SK-MEL-5 (cell line): ENCODE measurements around the gene INIP. TPM values are rescaled to one million over a fixed set of nuclear protein-coding genes. Genes with fewer than 3 reads are reported as not detected.

Source experiments
- DNase-seq: peaks from one replicate; pipeline ENCODE4 v3.0.0-alpha.2; 2016; ENCODE audit warnings: low read depth, low spot score
- in situ Hi-C: cut with HindIII; loops from 2 replicates; pipeline ENCODE4 v1.10.0; 2016; ENCODE audit warnings: low sequenced_read_pairs, high pct_unique_total_duplicates, low pct_unique_long_range_greater_than_20kb
- polyA plus RNA-seq, 2 experiments: library from polyadenylated mRNA; depleted of rRNA; stranded (reverse); fragments of >200 nt; gene quantifications; 2 replicates each; pipeline ENCODE4 v1.2.3, GENCODE V29; 2015
- total RNA-seq: library from RNA; depleted of rRNA; stranded (reverse); fragments of >200 nt; shearing (Covaris generic); gene quantifications from 2 replicates; pipeline ENCODE4 v1.2.3, GENCODE V29; 2014; rRNA removed

INIP gene
- 20.2 and 20.5 TPM in 2 replicates for total RNA-seq
- polyA plus RNA-seq (2015; cell fraction: cytosol; rRNA removed): 20.6 and 21.8 TPM in 2 replicates
- polyA plus RNA-seq (2015; cell fraction: nucleus; rRNA removed): 9.3 and 18.6 TPM in 2 replicates

GRCh38 chr9:112717661-112718331 is at the start of gene INIP:
Gene INIP, minus strand, starts transcription at chr9:112718117. Its CDS starts 1,632 bp downstream, at chr9:112716485.
- in situ Hi-C loops: no loop called here
- peak; percentile 96 for DNase-seq

- in situ Hi-C loops: no loop called here
- no peak for DNase-seq
Observed at GRCh38 chr9:112765281-112765680, 47.4 kb upstream of the INIP start.

- in situ Hi-C loops: no loop called here
- peak; percentile 25 for DNase-seq
Observed at GRCh38 chr9:112764837-112765236, 46.9 kb upstream of the INIP start.

GRCh38 chr9:112764344-112764743 is 46.4 kb upstream of the INIP start:
- in situ Hi-C loops: no loop called here
- no peak for DNase-seq

- in situ Hi-C loops: no loop called here
- no peak for DNase-seq
Observed at GRCh38 chr9:112762726-112763518, 45.0 kb upstream of the INIP start.

- in situ Hi-C loops: no loop called here
- DNase-seq: no peak
Observed at GRCh38 chr9:112761912-112762655, 44.2 kb upstream of the INIP start.

- no peak for DNase-seq
- in situ Hi-C loops: no loop called here
Observed at GRCh38 chr9:112760821-112761220, 42.9 kb upstream of the INIP start.

GRCh38 chr9:112757940-112758339 is 40.0 kb upstream of the INIP start:
- DNase-seq: no peak
- in situ Hi-C loops: no loop called here

GRCh38 chr9:112757282-112757883 is 39.5 kb upstream of the INIP start:
- DNase-seq: peak; percentile 41

GRCh38 chr9:112755675-112756074 is 37.8 kb upstream of the INIP start:
- in situ Hi-C loops: no loop called here
- no peak for DNase-seq

More at GRCh38 chr9:112757282-112757883, 39.5 kb upstream of the INIP start:
- in situ Hi-C loops: no loop called here

- in situ Hi-C loops: no loop called here
- no peak for DNase-seq
Observed at GRCh38 chr9:112755016-112755427, 37.1 kb upstream of the INIP start.

GRCh38 chr9:112754578-112754977 is 36.7 kb upstream of the INIP start:
- in situ Hi-C loops: no loop called here

GRCh38 chr9:112753725-112754124 is 35.8 kb upstream of the INIP start:
- DNase-seq: no peak
- in situ Hi-C loops: no loop called here

More at GRCh38 chr9:112754578-112754977, 36.7 kb upstream of the INIP start:
- DNase-seq: peak; percentile 82

GRCh38 chr9:112752334-112753125 is 34.6 kb upstream of the INIP start:
- DNase-seq: no peak
- in situ Hi-C loops: no loop called here

GRCh38 chr9:112751056-112751795 is 33.3 kb upstream of the INIP start:
- in situ Hi-C loops: no loop called here
- DNase-seq: peak; percentile 71

GRCh38 chr9:112750764-112751055 is 32.8 kb upstream of the INIP start:
- in situ Hi-C loops: no loop called here
- no peak for DNase-seq
